Mesenchymal stem cell (in vitro differentiated cells and primary cell): Measurements from ENCODE around the gene SURF2.
"Not testable (repeated sequence)": the region's sequence is repeated elsewhere in the genome, so short reads cannot be mapped to it uniquely, and the experiment has no call there.

Experiments used
- DNase-seq: peaks from one replicate; pipeline ENCODE4 v3.0.0-alpha.2; 2013
- H2AFZ ChIP-seq: one replicate; pipeline ENCODE4 v1.6.1; 2013; ENCODE audit warnings: low read depth, mild to moderate bottlenecking, control low read depth, inconsistent platforms, low read length, moderate library complexity
- H2AK5ac ChIP-seq: 2 replicates; pipeline ENCODE4 v1.6.1; 2013; ENCODE audit warnings: low read length, moderate library complexity, mild to moderate bottlenecking, inconsistent platforms; ENCODE audit not compliant: severe bottlenecking
- H2BK120ac ChIP-seq: one replicate; pipeline ENCODE4 v1.6.1; 2013; ENCODE audit warnings: low read depth, mild to moderate bottlenecking, inconsistent platforms, low read length, moderate library complexity
- H2BK12ac ChIP-seq, 2 experiments: one replicate each; pipeline ENCODE4 v1.6.1; 2013; ENCODE audit warnings: inconsistent platforms in 2 of 2, low read length in 2 of 2, mild to moderate bottlenecking in 2 of 2, moderate library complexity in 2 of 2, control low read depth in 1 of 2
- H2BK15ac ChIP-seq: one replicate; pipeline ENCODE4 v1.6.1; 2013; ENCODE audit warnings: mild to moderate bottlenecking, low read depth, inconsistent platforms; ENCODE audit not compliant: poor library complexity, severe bottlenecking
- H2BK5ac ChIP-seq: 2 replicates; pipeline ENCODE4 v1.6.1; 2013; ENCODE audit warnings: low read depth, mild to moderate bottlenecking, low read length, control low read depth, inconsistent platforms; ENCODE audit not compliant: poor library complexity, severe bottlenecking
- H3K14ac ChIP-seq, 2 experiments: one replicate each; pipeline ENCODE4 v1.6.1; 2013; ENCODE audit warnings: inconsistent platforms in 2 of 2, low read length in 2 of 2, control low read depth in 1 of 2, mild to moderate bottlenecking in 1 of 2, moderate library complexity in 1 of 2
- H3K18ac ChIP-seq, 2 experiments: one replicate each; pipeline ENCODE4 v1.6.1; 2013; ENCODE audit warnings: inconsistent platforms in 2 of 2, low read length in 2 of 2, control low read depth in 1 of 2, low read depth in 1 of 2, mild to moderate bottlenecking in 1 of 2
- H3K23ac ChIP-seq, 2 experiments: one replicate each; pipeline ENCODE4 v1.6.1; 2013; ENCODE audit warnings: inconsistent platforms in 2 of 2, low read length in 2 of 2, mild to moderate bottlenecking in 2 of 2, moderate library complexity in 2 of 2, control low read depth in 1 of 2
- H3K27ac ChIP-seq: 2 replicates; pipeline ENCODE4 v1.5.1; 2013; ENCODE audit warnings: mild to moderate bottlenecking, moderate library complexity, low read length, control low read depth, inconsistent platforms; ENCODE audit not compliant: poor library complexity, severe bottlenecking
- H3K27me3 ChIP-seq, 2 experiments: 2 replicates each; pipeline versions ENCODE4 v1.6.1 to v1.7.0; 2013; ENCODE audit warnings: low read length in 2 of 2, mild to moderate bottlenecking in 2 of 2, moderate library complexity in 2 of 2, control low read depth in 1 of 2, inconsistent platforms in 1 of 2; ENCODE audit not compliant: control insufficient read depth in 1 of 2, insufficient read depth in 1 of 2
- H3K36me3 ChIP-seq, 2 experiments: 2 replicates each; pipeline versions ENCODE4 v1.6.1 to v1.7.0; 2013; ENCODE audit warnings: low read length in 2 of 2, control low read depth in 1 of 2, inconsistent platforms in 1 of 2, low read depth in 1 of 2, mild to moderate bottlenecking in 1 of 2; ENCODE audit not compliant: insufficient read depth in 2 of 2, control insufficient read depth in 1 of 2
- H3K4ac ChIP-seq, 2 experiments: one replicate each; pipeline ENCODE4 v1.6.1; 2013; ENCODE audit warnings: inconsistent platforms in 2 of 2, low read length in 2 of 2, mild to moderate bottlenecking in 2 of 2, moderate library complexity in 2 of 2, control low read depth in 1 of 2, low read depth in 1 of 2
- H3K4me1 ChIP-seq: 2 replicates; pipeline ENCODE4 v1.6.1; 2013; ENCODE audit warnings: low read depth, low read length, control low read depth; ENCODE audit not compliant: control insufficient read depth, insufficient read depth
- H3K4me2 ChIP-seq: 2 replicates; pipeline ENCODE4 v1.6.1; 2013; ENCODE audit warnings: low read length, mild to moderate bottlenecking, inconsistent platforms; ENCODE audit not compliant: poor library complexity, severe bottlenecking
- H3K4me3 ChIP-seq, 2 experiments: 2 replicates each; pipeline versions ENCODE4 v1.5.1 to v1.7.0; 2013; ENCODE audit warnings: low read length in 2 of 2, mild to moderate bottlenecking in 2 of 2, control low read depth in 1 of 2, low read depth in 1 of 2; ENCODE audit not compliant: insufficient read depth in 1 of 2
- H3K79me1 ChIP-seq: replicated peaks from 2 replicates; pipeline ENCODE4 v1.6.1; 2013; ENCODE audit warnings: mild to moderate bottlenecking, control low read depth, low read length, inconsistent platforms; ENCODE audit not compliant: poor library complexity, severe bottlenecking
- H3K9ac ChIP-seq: 2 replicates; pipeline ENCODE4 v1.7.0; 2013; ENCODE audit warnings: mild to moderate bottlenecking, low read length, moderate library complexity
- H3K9me3 ChIP-seq: 2 replicates; pipeline ENCODE4 v1.7.0; 2013; ENCODE audit warnings: mild to moderate bottlenecking, low read length; ENCODE audit not compliant: control insufficient read depth
- H4K8ac ChIP-seq: one replicate; pipeline ENCODE4 v1.6.1; 2013; ENCODE audit warnings: inconsistent platforms, mild to moderate bottlenecking, low read length, moderate library complexity
- H4K91ac ChIP-seq: one replicate; pipeline ENCODE4 v1.6.1; 2013; ENCODE audit warnings: mild to moderate bottlenecking, low read length, inconsistent platforms
- WGBS: methylation state at CpG from one replicate; pipeline ENCODE4 v1.1.7; 2013; ENCODE audit warnings: mixed read lengths; 5-methylcytosine and 5-hydroxymethylcytosine counted together

SURF2 gene

GRCh38 chr9:133329306-133330156 is 26.8 kb upstream of the SURF2 start:
- DNase-seq: peak; percentile 20
- H2BK5ac ChIP-seq: not testable (repeated sequence)
- 52% methylated on average over 17 of the region's 21 CpGs for whole genome bisulfite sequencing

GRCh38 chr9:133331221-133331620 is 25.1 kb upstream of the SURF2 start:
- H3K9ac ChIP-seq: no peak overlapping the region
- no peak overlapping the region for H3K4me2 ChIP-seq
- H3K36me3 ChIP-seq: peaks cover 34 to 56% of the 10 kb centered on the region in 2 experiments
- no peak overlapping the region for H2AK5ac ChIP-seq
- H3K9me3 ChIP-seq: no peaks in the 10 kb centered on the region
- no peak overlapping the region for H3K27ac ChIP-seq
- H4K91ac ChIP-seq: no peak overlapping the region
- no peak overlapping the region for H4K8ac ChIP-seq
- H2AFZ ChIP-seq: no peak overlapping the region
- H2BK5ac ChIP-seq: no peak overlapping the region
- no peak overlapping the region for H2BK120ac ChIP-seq
- H2BK12ac ChIP-seq: no peak overlapping the region
- H3K4ac ChIP-seq: no peak overlapping the region
- no peak overlapping the region for H3K4me3 ChIP-seq
- no peak overlapping the region for H3K14ac ChIP-seq
- H3K18ac ChIP-seq: no peak overlapping the region
- DNase-seq: no peak
- no peaks in the 10 kb centered on the region for H3K27me3 ChIP-seq
- H3K23ac ChIP-seq: no peak overlapping the region
- WGBS: 95% methylated on average over 19 of the region's 19 CpGs
- H2BK15ac ChIP-seq: no peak overlapping the region
- H3K4me1 ChIP-seq: peaks cover 19% of the 10 kb centered on the region
- H3K79me1 ChIP-seq: peaks cover 40% of the 10 kb centered on the region

More at GRCh38 chr9:133329306-133330156, 26.8 kb upstream of the SURF2 start:
- not testable (repeated sequence) for H4K8ac ChIP-seq, H3K23ac ChIP-seq, H3K27ac ChIP-seq, H3K27me3 ChIP-seq, H2AK5ac ChIP-seq, H3K4ac ChIP-seq, H2BK120ac ChIP-seq, H3K14ac ChIP-seq, H2BK12ac ChIP-seq, H3K9me3 ChIP-seq, H2AFZ ChIP-seq, H3K4me2 ChIP-seq, H3K4me3 ChIP-seq, H4K91ac ChIP-seq, H3K9ac ChIP-seq, H3K18ac ChIP-seq, H2BK15ac ChIP-seq
- Histone ChIP-seq H3K36me3 (peaks cover 34 to 55% of the 10 kb centered on the region in 2 experiments), H3K79me1 (peaks cover 37% of the 10 kb centered on the region), H3K4me1 (peaks cover 16% of the 10 kb centered on the region)

- no peak overlapping the region for H2BK5ac ChIP-seq
- H3K27ac ChIP-seq: no peak overlapping the region
- H3K18ac ChIP-seq: no peak overlapping the region
- no peak overlapping the region for H3K4me3 ChIP-seq
- no peak overlapping the region for H2BK12ac ChIP-seq
- H3K14ac ChIP-seq: no peak overlapping the region
- no peaks in the 10 kb centered on the region for H3K27me3 ChIP-seq
- H2AK5ac ChIP-seq: no peak overlapping the region
- peaks cover 42% of the 10 kb centered on the region for H3K79me1 ChIP-seq
- peak overlapping the region; percentile 46 for H4K91ac ChIP-seq
- no peak overlapping the region for H2BK120ac ChIP-seq
- H3K4me2 ChIP-seq: no peak overlapping the region
- H3K23ac ChIP-seq: no peak overlapping the region
- H4K8ac ChIP-seq: peak overlapping the region; percentile 47
- no peak overlapping the region for H2AFZ ChIP-seq
- DNase-seq: no peak
- H3K9ac ChIP-seq: no peak overlapping the region
- no peaks in the 10 kb centered on the region for H3K9me3 ChIP-seq
- no peak overlapping the region for H2BK15ac ChIP-seq
- peaks cover 24% of the 10 kb centered on the region for H3K4me1 ChIP-seq
- 98% methylated on average over 57 of the region's 57 CpGs for WGBS
- H3K36me3 ChIP-seq: peaks cover 34 to 56% of the 10 kb centered on the region in 2 experiments
- H3K4ac ChIP-seq: no peak overlapping the region
Observed at GRCh38 chr9:133331641-133332380, 24.5 kb upstream of the SURF2 start.

GRCh38 chr9:133332381-133332730 is 24.0 kb upstream of the SURF2 start:
- Histone ChIP-seq H3K79me1 (peaks cover 42% of the 10 kb centered on the region), H3K14ac (no peak overlapping the region), H2AFZ (no peak overlapping the region), H4K91ac (peak overlapping the region; percentile 46), H3K4me1 (peaks cover 24% of the 10 kb centered on the region), H2BK12ac (no peak overlapping the region), H3K18ac (no peak overlapping the region), H2BK15ac (no peak overlapping the region), H3K27me3 (no peaks in the 10 kb centered on the region), H3K4ac (no peak overlapping the region), H3K9ac (no peak overlapping the region), H3K4me3 (no peak overlapping the region), H3K27ac (no peak overlapping the region), H4K8ac (peak overlapping the region; percentile 47), H2BK5ac (no peak overlapping the region), H3K4me2 (no peak overlapping the region), H3K9me3 (no peaks in the 10 kb centered on the region), H2AK5ac (no peak overlapping the region), H3K23ac (no peak overlapping the region), H2BK120ac (no peak overlapping the region), H3K36me3 (peaks cover 34 to 56% of the 10 kb centered on the region in 2 experiments)
- DNase-seq: no peak
- WGBS: 94% methylated on average over 20 of the region's 20 CpGs
